DND-41 (cell line): ENCODE measurements around the gene PTPN3.

ENCODE experiments used
- CTCF ChIP-seq: IDR thresholded peaks from 2 replicates; pipeline ENCODE4 v1.5.1; 2012; ENCODE audit warnings: borderline replicate concordance, low read length, moderate library complexity, mild to moderate bottlenecking; ENCODE audit not compliant: poor library complexity, severe bottlenecking; ENCODE audit errors: extremely low read depth
- EZH2 ChIP-seq: IDR thresholded peaks from 3 replicates; pipeline ENCODE4 v1.6.1; 2012; ENCODE audit warnings: borderline replicate concordance, low read depth, mild to moderate bottlenecking, moderate library complexity, low read length, inconsistent platforms; ENCODE audit not compliant: severe bottlenecking

GRCh38 chr9:109498195-109499092, at the start of gene PTPN3:
- TF ChIP-seq CTCF: no peak
- TF ChIP-seq EZH2: no peak
